Retinal pigment epithelial cell (primary cell): ENCODE measurements around the gene PRPSAP1.

Source experiments
- DNase-seq: peaks from one replicate; pipeline ENCODE4 v3.0.0-alpha.2; 2010; ENCODE audit warnings: low read depth
- H3K4me3 ChIP-seq: 2 replicates; pipeline ENCODE4 v1.5.1; 2011; ENCODE audit warnings: mild to moderate bottlenecking, low read length, control low read depth, moderate library complexity
- CTCF ChIP-seq: conservative IDR thresholded peaks from 2 replicates; pipeline ENCODE4 v1.5.1; 2011; ENCODE audit warnings: low read depth, low read length, control low read depth, inconsistent platforms

The PRPSAP1 gene

GRCh38 chr17:76353599-76354316 is at the start of gene PRPSAP1:
Gene PRPSAP1 (minus strand): TSS chr17:76353916. CDS start chr17:76353703, 213 bp downstream.
- peak; percentile 54 for TF ChIP-seq CTCF
- H3K4me3 ChIP-seq, result peak within 1 kb of the TSS; percentile 82
- no peak for DNase-seq

- no peak for DNase-seq
- no peak for TF ChIP-seq CTCF
Measured at GRCh38 chr17:76402711-76403110, 49.0 kb upstream of the PRPSAP1 start.

GRCh38 chr17:76399175-76400172 is 45.8 kb upstream of the PRPSAP1 start:
- no peak overlapping the region for H3K4me3 ChIP-seq
- TF ChIP-seq CTCF, result no peak
- no peak for DNase-seq

More at GRCh38 chr17:76402711-76403110, 49.0 kb upstream of the PRPSAP1 start:
- H3K4me3 ChIP-seq, result no peak overlapping the region

- TF ChIP-seq CTCF, result no peak
- H3K4me3 ChIP-seq, result no peak overlapping the region
- DNase-seq, result no peak
Measured at GRCh38 chr17:76398523-76399174, 44.9 kb upstream of the PRPSAP1 start.

GRCh38 chr17:76397687-76398522 is 44.2 kb upstream of the PRPSAP1 start:
- DNase-seq, result no peak
- H3K4me3 ChIP-seq, result no peak overlapping the region
- peak; percentile 97 for TF ChIP-seq CTCF

- H3K4me3 ChIP-seq, result no peak overlapping the region
- DNase-seq, result no peak
- no peak for TF ChIP-seq CTCF
Measured at GRCh38 chr17:76397184-76397583, 43.5 kb upstream of the PRPSAP1 start.
